H1 (cell line): ENCODE data around the gene HDAC11.

Source experiments
- EGR1 ChIP-seq: IDR thresholded peaks from 2 replicates; pipeline ENCODE4 v1.6.1; 2011; ENCODE audit warnings: low read depth, low read length, borderline replicate concordance
- SIN3A ChIP-seq, 2 experiments: IDR thresholded peaks in 1 of 2; conservative IDR thresholded peaks in 1 of 2; 2 replicates each; pipeline ENCODE4 v1.6.1; 2011 to 2012; ENCODE audit warnings: low read length in 2 of 2, improper control_type of control experiment in 1 of 2, low read depth in 1 of 2, mild to moderate bottlenecking in 1 of 2

GRCh38 chr3:13495351-13495813 is 15.3 kb downstream of the HDAC11 start:
- TF ChIP-seq EGR1 (no peak), SIN3A (conservative IDR thresholded peaks at IDR 0.05 in 1 of 2, IDR thresholded peaks at IDR 0.05 in 1 of 2; ENCODE audit: low read depth in 1 of 2, low read length in 2 of 2) (no peak)
